Activated naive CD4-positive, alpha-beta T cell treated with anti-CD3 and anti-CD28 coated beads, Interleukin-2, amount 50 U/mL, for 72 hours (primary cell): ENCODE data around the gene PFKP. TPM values are rescaled to one million over a fixed set of nuclear protein-coding genes. Genes with fewer than 3 reads are reported as not detected.
A peak's percentile ranks its signal among the peaks of the same experiment; 100 is the strongest.

Experiments
- ATAC-seq, 2 donors: fragments of 150-1000 bp; cut with Tn5 transposase; 2 replicates each; pipeline ENCODE4 v1.10.0; 2021; ENCODE audit warnings: mild to moderate bottlenecking in 2 of 2, moderate library complexity in 2 of 2
- DNase-seq, 2 donors: peaks; one replicate each; pipeline ENCODE4 v3.0.0; 2021 to 2022; ENCODE audit warnings: low spot score in 2 of 2
- H3K27ac Mint-ChIP-seq, 2 donors: one replicate each; pipeline ENCODE4 v1.8.0; 2022; ENCODE audit warnings: mild to moderate bottlenecking in 2 of 2, mixed read lengths in 2 of 2
- H3K36me3 Mint-ChIP-seq, 2 donors: one replicate each; pipeline ENCODE4 v1.8.0; 2022; ENCODE audit warnings: mixed read lengths in 2 of 2
- H3K9me3 Mint-ChIP-seq, 2 donors: one replicate each; pipeline ENCODE4 v1.8.0; 2022; ENCODE audit warnings: mixed read lengths in 2 of 2
- total RNA-seq, 2 donors: library from RNA; stranded (reverse); gene quantifications; one replicate each; pipeline ENCODE4 v1.2.3, GENCODE V29; 2022

Gene PFKP
- total RNA-seq, 2 donors from 2014 or later: 63.7 to 258 TPM

DNA sequence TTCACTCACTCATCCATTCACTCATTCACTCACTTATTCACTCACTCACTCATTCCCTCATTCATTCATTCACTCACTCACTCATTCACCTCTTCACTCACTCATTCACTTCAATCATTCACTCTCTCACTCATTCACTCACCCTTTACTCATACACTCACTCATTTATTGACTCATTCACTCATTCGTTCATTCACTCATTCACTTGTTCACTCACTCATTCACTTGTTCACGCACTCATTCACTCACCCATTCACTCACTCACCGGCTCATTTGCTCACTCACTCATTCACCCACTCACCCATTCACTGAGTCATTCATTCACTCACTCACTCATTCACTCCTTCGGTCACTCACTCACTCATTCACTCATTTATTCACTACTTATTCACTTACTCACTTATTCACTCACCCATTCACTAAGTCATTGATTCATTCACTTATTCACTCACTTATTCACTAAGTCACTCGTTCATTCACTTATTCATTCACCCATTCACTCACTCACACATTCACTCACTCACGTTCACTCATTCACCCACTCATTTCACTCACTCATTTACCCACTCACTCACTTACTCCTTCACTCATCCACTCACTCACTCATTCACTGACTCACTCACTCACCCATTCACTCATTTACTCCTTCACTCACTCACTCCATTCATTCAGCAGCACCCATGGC is 4.7 kb upstream of the PFKP start:
- ATAC-seq (peak in 1 of 2 donors; percentile 19), DNase-seq (no peak)
- Mint-ChIP-seq H3K36me3 (no peaks in the 10 kb centered on the region), H3K9me3 (no peaks in the 10 kb centered on the region), H3K27ac (no peak overlapping the region)

- no peak overlapping the region for H3K27ac Mint-ChIP-seq
- no peak for DNase-seq
- no peak for ATAC-seq
- peaks cover 4% of the 10 kb centered on the region in 2 donors for H3K36me3 Mint-ChIP-seq
- no peaks in the 10 kb centered on the region for H3K9me3 Mint-ChIP-seq
Observed at GRCh38 chr10:3064423-3064822, 2.9 kb upstream of the PFKP start.

DNA sequence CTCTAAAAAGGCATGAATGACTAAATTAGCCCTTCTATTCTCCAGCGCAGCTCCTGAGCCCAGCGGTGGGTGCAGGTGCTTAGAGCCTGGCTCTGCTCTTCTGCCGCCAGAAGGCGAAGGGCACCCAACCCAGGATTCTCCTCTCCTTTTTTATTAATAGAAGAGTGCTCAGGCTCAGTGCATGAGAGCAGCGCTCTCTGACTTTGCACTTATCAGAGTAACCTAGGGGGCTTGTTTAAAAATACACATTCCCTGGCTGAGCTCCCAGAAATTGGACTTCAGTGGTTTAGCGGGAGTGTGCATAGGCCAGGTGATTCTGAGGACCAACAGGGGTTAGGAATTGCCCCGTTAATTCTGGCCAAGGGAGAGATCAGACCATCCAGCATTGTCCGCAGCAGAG is 1.7 kb upstream of the PFKP start:
- Mint-ChIP-seq H3K36me3 (peaks cover 15 to 16% of the 10 kb centered on the region in 2 donors), H3K27ac (no peak overlapping the region), H3K9me3 (no peaks in the 10 kb centered on the region)
- ATAC-seq: no peak
- DNase-seq: no peak

GRCh38 chr10:3066317-3067117 is 831 bp upstream of the PFKP start:
- Mint-ChIP-seq H3K36me3 (peaks cover 20 to 23% of the 10 kb centered on the region in 2 donors), H3K27ac (no peak overlapping the region), H3K9me3 (no peaks in the 10 kb centered on the region)
- ATAC-seq (no peak), DNase-seq (no peak)

DNA sequence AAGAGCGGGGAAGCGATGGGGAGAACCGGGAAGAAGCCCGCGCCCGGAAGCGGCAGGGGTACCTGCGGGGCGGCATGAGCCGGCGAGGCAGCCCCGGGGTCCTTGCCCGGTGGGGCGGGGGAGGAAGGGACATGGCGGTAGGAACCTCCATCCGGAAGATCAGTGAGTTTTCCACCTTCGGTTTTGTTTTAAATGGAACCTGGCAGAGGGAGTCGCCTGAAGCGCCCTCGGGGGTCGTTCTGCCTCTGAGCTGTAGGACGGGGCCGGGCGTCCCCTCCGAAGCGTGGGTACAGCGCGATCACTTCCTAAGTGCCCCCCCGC is 471 bp downstream of the PFKP start:
- peaks cover 32 to 35% of the 10 kb centered on the region in 2 donors for H3K36me3 Mint-ChIP-seq
- no peaks in the 10 kb centered on the region for H3K9me3 Mint-ChIP-seq
- ATAC-seq: peak; percentile 2 to 11
- peak in 1 of 2 donors; percentile 30 for DNase-seq
- H3K27ac Mint-ChIP-seq: peak overlapping the region; percentile 84 to 87

DNA sequence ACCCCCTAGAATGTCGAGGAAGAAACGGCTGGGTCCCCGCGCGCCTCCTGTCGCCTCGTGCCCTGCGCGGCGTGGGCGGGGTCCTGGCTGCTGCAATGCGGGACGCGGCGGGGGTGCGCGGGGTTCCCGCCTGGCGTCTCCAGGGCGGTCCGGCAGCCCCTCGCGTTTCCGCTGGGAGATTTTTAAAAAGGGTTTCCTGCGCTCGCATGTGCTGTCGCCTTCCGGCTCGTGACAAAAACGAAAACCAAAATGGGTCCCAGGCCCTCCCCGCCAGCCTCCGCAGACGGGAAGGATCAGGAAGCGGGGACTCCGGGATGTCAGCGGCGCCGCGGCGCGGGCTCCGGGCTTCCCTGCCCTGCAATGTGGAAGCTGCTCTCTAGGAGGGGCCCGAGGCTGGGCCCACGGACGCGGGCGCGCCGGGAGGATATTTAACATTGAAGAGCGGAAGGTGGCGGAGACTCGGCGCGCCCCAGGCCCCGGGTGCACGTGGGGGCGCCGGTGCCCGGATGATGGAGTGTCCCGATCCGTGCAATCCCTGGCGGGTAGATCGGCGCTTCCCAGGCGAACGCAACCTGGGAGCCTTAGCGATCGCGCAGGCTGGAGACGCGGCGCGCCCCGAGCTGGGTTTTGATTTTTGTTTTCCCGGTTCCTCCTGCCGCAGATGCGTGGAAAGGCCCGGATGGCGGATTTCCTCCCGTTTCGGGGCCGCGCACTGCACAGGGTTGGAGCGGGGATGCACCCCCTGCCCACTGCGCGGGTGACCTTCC is 1.0 kb downstream of the PFKP start:
- Mint-ChIP-seq H3K27ac (peak overlapping the region; percentile 87 to 93), H3K9me3 (no peaks in the 10 kb centered on the region)

GRCh38 chr10:3068968-3069737 is 1.8 kb downstream of the PFKP start:
- Mint-ChIP-seq H3K9me3 (no peaks in the 10 kb centered on the region), H3K36me3 (peaks cover 32 to 48% of the 10 kb centered on the region in 2 donors), H3K27ac (peak overlapping the region; percentile 87 to 92)
- ATAC-seq: peak; percentile 2 to 6
- DNase-seq: peak in 1 of 2 donors; percentile 24

More for the DNA sequence above, 1.0 kb downstream of the PFKP start:
- ATAC-seq (peak; percentile 35 to 42), DNase-seq (peak; percentile 69 to 78)
- H3K36me3 Mint-ChIP-seq: peaks cover 32 to 41% of the 10 kb centered on the region in 2 donors

DNA sequence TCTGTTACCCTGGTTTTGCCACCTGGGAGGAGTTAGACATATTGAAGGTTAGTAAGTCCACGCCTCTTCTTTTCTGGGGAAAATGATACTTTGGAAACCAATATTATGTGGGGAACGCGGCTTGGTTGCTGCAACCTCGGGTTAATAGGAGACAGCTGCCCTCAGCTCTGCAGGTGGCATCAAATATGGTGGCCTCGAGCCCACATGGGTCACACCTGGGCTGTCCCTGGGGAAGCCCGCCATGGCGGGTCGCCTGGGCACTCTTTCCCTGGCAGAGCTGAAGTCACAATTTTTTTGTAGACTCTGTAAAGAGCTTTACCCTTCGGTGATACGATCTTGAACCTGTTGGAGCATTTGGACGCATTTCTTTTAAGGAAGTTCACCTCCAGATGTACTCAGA is 2.5 kb downstream of the PFKP start:
- peaks cover 32 to 52% of the 10 kb centered on the region in 2 donors for H3K36me3 Mint-ChIP-seq
- H3K9me3 Mint-ChIP-seq: no peaks in the 10 kb centered on the region
- peak overlapping the region; percentile 44 to 92 for H3K27ac Mint-ChIP-seq
- DNase-seq (no peak), ATAC-seq (no peak)

DNA sequence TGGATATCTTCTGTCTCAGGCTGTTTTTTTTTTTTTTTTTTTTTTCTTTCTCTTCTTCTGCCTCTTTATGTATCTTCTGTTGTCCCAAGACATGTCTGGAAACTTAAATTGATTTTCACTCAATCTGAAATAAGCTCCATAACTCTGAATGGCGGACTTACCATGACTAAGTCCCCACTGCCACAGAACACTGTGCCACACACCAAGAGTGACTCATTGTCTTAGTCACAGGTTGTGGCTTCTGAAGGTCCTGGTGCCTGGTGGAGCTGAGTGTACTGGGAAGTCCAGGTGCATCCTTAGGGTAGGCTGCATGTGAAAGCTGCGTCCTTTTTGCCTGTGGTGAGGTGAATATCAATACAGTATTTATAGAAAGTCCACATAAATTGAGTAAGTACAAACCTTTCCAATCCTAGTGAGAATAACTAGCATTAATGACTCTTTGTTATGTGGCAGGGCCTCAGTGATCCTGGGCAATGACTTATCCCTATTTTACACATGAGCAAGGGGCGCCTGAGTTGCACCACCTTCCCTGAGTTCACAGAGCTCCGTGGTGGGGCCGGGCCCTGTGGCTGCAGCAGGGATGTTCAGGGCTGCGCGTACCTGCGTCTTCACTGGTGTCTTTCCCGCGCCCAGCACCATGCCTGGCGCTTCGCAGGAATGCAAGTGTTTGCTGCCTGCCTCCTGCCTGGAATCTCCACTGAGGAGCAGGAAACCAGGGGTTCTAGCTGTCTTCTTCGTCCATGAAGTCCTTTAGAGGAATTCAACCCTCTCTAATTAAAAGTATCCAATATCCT is 4.3 kb downstream of the PFKP start:
- H3K9me3 Mint-ChIP-seq: no peaks in the 10 kb centered on the region
- H3K36me3 Mint-ChIP-seq: peaks cover 33 to 57% of the 10 kb centered on the region in 2 donors
- ATAC-seq (peak; percentile 77 to 91), DNase-seq (peak; percentile 52 to 74)
- H3K27ac Mint-ChIP-seq: peak overlapping the region; percentile 3 to 91

DNA sequence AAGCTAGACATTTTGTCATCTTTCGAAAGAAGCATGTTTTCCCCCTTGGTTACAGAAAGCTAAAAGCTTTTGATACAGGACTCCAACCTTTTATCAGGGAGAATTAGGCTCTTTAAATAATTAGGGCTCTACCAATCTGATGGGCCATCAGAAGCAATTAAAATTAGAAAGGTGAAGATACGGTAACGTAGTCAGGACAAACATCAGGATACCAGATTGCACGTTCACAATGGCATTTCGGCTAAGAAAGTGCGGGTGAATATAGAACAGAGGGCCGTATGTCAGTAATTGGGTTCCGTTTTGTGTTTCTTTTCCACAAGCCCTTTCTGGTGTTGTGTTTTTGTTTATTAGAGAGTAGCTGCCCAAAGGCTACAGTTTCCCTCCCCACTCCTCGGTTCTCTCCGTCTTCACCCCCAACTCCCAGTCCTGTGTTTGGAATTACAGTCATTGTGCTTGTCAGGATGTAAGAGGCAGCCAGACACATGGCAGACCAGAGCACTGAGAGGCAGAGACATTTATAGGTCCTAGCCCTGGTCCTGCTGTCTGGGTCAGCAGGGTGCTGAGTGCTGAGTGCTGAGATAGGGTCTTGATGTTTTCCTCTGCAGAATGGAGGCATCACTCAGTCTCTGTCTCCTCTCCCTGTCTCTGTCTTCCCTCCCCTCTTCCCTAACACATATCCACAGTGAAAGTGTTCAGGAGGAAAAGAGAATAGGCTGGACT is 5.5 kb downstream of the PFKP start:
- Mint-ChIP-seq H3K36me3 (peaks cover 37 to 61% of the 10 kb centered on the region in 2 donors), H3K9me3 (no peaks in the 10 kb centered on the region), H3K27ac (peak overlapping the region; percentile 3 to 55)
- no peak for ATAC-seq
- no peak for DNase-seq

- H3K36me3 Mint-ChIP-seq: peaks cover 35 to 59% of the 10 kb centered on the region in 2 donors
- peak overlapping the region in 1 of 2 donors; percentile 85 for H3K27ac Mint-ChIP-seq
- no peaks in the 10 kb centered on the region for H3K9me3 Mint-ChIP-seq
- ATAC-seq (no peak), DNase-seq (no peak)
Observed at GRCh38 chr10:3074145-3074665, 6.9 kb downstream of the PFKP start.

DNA sequence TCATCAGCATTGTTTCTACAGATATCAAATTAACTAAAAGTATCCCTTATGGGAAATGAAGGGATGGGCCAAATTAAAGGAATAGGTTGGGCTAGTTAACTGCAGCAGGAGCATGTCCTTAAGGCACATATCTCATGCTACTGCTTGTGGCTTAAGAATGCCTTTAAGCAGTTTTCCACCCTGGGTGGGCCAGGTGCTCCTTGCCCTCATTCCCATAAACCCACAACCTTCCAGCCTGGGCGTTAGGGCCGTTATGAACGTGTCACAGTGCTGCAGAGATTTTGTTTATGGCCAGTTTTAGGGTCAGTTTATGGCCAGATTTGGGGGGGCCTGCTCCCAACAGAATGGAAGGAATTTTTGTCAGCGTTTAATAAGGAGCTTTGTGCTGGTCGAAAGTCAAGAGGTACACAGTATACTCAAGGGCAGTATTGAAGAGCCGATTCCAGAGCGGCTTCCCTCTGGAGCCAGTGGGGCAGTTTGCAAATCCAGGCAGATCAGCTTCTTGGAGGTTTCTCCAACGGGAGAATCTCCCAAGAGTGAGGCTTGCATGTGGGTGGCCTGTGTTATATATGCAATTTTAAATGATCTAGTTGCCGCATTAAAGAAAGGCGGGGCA is 7.7 kb downstream of the PFKP start:
- Mint-ChIP-seq H3K36me3 (peaks cover 30 to 55% of the 10 kb centered on the region in 2 donors), H3K27ac (peak overlapping the region in 1 of 2 donors; percentile 61), H3K9me3 (no peaks in the 10 kb centered on the region)
- ATAC-seq: no peak
- no peak for DNase-seq

DNA sequence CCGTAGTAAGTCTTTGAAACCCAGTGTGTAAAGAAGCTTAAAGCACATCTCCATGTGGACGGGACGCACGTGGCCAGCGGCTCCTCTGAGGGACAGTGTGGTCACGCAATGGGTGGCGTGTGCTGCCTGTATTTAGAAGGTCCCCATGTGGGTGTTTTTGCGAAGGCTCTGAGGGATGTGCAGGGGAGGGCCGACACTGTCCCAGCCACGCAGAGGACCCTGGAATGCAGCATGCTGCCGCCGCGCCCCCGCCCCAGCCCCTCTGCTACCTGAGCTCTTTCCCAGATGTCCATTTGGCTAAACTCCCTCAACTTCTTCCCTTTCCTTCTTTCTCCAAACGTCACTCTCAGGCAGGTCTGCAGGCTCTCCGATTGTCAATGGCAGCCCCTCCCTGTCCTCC is 8.8 kb downstream of the PFKP start:
- Mint-ChIP-seq H3K9me3 (no peaks in the 10 kb centered on the region), H3K27ac (peak overlapping the region in 1 of 2 donors; percentile 5), H3K36me3 (peaks cover 25 to 47% of the 10 kb centered on the region in 2 donors)
- no peak for DNase-seq
- no peak for ATAC-seq

DNA sequence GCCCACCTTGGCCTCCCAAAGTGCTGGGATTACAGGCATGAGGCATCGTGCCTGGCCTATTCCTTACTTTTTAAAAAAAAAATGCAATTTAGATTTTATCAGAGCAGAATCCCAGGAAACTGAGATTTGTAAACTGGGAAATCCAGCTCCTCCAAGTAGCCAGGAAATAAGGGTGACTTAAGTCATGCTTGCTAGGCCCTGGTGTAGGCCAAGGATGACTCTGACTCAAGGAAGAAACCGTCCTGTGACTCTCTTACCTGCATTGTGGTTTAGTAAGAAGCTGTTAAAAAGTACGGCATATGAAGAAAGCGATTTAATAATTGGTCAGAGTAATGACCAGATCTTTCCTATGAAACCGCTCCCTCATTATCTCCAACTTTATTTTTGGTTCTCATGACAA is 10.2 kb downstream of the PFKP start:
- Mint-ChIP-seq H3K36me3 (peaks cover 11 to 34% of the 10 kb centered on the region in 2 donors), H3K27ac (no peak overlapping the region), H3K9me3 (no peaks in the 10 kb centered on the region)
- ATAC-seq: no peak
- no peak for DNase-seq
